ENCODE data around the gene ALKAL2.

ALKAL2 gene

DNA sequence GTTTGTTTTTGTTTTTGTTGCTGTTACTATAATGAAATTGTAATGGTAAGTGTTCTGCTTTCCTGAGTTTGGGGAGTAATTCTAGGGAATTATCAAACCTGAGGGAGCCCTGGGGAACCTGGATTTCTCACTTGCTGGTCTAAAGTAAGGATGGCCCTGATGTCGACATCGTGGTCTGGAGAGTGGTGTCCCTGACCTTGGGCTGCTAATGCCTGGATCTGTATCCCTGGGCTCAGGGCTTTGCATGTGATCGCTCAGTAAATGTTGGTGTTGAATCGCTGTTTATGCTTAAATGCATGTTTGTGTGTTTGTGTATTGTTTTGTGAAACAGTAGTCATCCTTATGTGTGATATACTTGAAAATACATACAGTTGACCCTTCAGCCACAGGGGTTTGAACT, 17.0 kb downstream of the ALKAL2 start:
- H3K36me3 ChIP-seq (ENCODE audit: control insufficient read depth in 4 of 4, insufficient read depth in 4 of 4, low read length in 3 of 4): peaks cover 5 to 42% (median 17%) of the 10 kb centered on the region in 4 experiments
- ChIA-PET POLR2A (no interaction called here), CTCF (interaction anchor here (2.3 kb wide), 1 partner anchor 15 kb away, joined by 12 read pairs; no protein-coding TSS in a partner anchor)
- H3K4me3 ChIP-seq (ENCODE audit: control insufficient read depth in 1 of 7, extremely low read depth in 1 of 7, insufficient read depth in 4 of 7, low read depth in 2 of 7, low read length in 6 of 7): no peak overlapping the region
- H3K27me3 ChIP-seq (replicated peaks in 2 of 5; ENCODE audit: control insufficient read depth in 4 of 5, insufficient read depth in 5 of 5, low read length in 4 of 5): no peaks in the 10 kb centered on the region
- no peak for DNase-seq
- H3K9me3 ChIP-seq (ENCODE audit: control extremely low read depth in 1 of 5, control insufficient read depth in 4 of 5, insufficient read depth in 2 of 5, low read depth in 1 of 5, low read length in 4 of 5): no peaks in the 10 kb centered on the region
- H3K27ac ChIP-seq (ENCODE audit: insufficient read depth in 1 of 2, low read depth in 1 of 2, low read length in 2 of 2, poor library complexity in 1 of 2, severe bottlenecking in 2 of 2): no peak overlapping the region
- peaks cover under 1 to 19% (median 9%) of the 10 kb centered on the region in 4 experiments for H3K4me1 ChIP-seq (ENCODE audit: control extremely low read depth in 1 of 4, control insufficient read depth in 4 of 4, insufficient read depth in 4 of 4, low read length in 3 of 4)
- 100% methylated on average over 1 of the region's 4 CpGs for WGBS (ENCODE audit: insufficient coverage)

DNA sequence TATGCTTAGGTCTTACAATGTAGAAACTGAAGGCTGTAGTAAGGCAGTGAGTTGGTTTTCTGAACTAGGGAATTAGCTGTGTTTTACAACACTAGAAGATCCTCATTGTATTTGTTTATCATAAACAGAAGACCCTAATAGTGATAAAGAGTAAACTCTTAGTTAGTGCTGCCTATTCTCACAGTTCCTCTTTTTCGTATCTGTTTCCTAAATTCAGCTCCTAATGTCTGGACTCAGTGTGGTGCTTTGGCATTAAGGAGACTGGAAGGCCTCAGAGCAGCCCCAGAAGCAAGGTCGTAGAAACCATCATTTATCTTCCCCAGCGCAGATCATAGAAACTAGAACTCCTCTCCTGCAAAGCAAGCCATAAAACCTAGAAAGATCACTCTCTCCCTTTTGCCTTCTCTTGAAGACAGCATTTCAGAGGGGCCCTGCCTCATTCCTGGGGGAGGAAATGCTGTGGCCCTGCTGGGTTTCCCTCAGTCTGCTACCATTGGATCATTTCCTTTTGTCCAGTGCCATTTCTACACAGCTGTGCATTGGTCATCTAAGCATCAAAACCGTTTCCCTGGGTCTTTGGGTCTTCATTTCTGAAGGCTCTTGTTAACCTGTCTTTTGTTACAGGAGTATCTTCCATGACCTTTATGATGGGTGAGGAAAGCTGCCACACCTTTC, 18.4 kb downstream of the ALKAL2 start:
- H3K27ac ChIP-seq (ENCODE audit: insufficient read depth in 1 of 2, low read depth in 1 of 2, low read length in 2 of 2, poor library complexity in 1 of 2, severe bottlenecking in 2 of 2): no peak overlapping the region
- peak in 2 of 3 donors; percentile 35 to 37 for DNase-seq
- 32% methylated on average over 4 of the region's 4 CpGs for WGBS (ENCODE audit: insufficient coverage)
- H3K27me3 ChIP-seq (replicated peaks in 2 of 5; ENCODE audit: control insufficient read depth in 4 of 5, insufficient read depth in 5 of 5, low read length in 4 of 5): no peaks in the 10 kb centered on the region
- H3K9me3 ChIP-seq (ENCODE audit: control extremely low read depth in 1 of 5, control insufficient read depth in 4 of 5, insufficient read depth in 2 of 5, low read depth in 1 of 5, low read length in 4 of 5): no peaks in the 10 kb centered on the region
- CTCF ChIA-PET: interaction anchor here (0.7 to 1.2 kb wide), 2 partner anchors 8 to 124 kb away, joined by 3 read pairs; no protein-coding TSS in a partner anchor
- POLR2A ChIA-PET: no interaction called here
- H3K36me3 ChIP-seq (ENCODE audit: control insufficient read depth in 4 of 4, insufficient read depth in 4 of 4, low read length in 3 of 4): peaks cover 5 to 36% (median 14%) of the 10 kb centered on the region in 4 experiments
- no peak overlapping the region for H3K4me3 ChIP-seq (ENCODE audit: control insufficient read depth in 1 of 7, extremely low read depth in 1 of 7, insufficient read depth in 4 of 7, low read depth in 2 of 7, low read length in 6 of 7)
- H3K4me1 ChIP-seq (ENCODE audit: control extremely low read depth in 1 of 4, control insufficient read depth in 4 of 4, insufficient read depth in 4 of 4, low read length in 3 of 4): peaks cover 5 to 29% (median 14%) of the 10 kb centered on the region in 4 experiments

DNA sequence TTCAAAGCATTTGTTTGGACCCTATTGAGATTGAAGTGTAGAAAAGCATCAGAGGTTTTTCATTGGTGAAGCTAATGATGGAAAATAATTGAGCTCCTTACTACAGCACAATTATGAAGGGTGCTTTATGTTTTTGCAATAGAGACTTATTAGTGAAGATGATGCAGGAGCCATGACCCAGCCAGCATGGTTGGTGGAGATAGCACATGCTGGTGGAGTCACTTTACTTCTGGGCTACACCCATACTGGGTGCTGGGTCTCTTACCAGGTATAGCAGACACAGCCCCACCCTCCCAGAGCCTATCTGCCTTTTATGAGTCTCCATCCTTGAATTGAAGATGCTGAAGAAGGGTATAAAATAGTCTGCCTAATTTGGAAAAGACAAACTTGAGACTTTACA, 19.6 kb downstream of the ALKAL2 start:
- ChIA-PET POLR2A (interaction anchor here (0.7 kb wide), 1 partner anchor 36 kb away, joined by 3 read pairs; no protein-coding TSS in a partner anchor), CTCF (no interaction called here)
- Histone ChIP-seq H3K4me3 (ENCODE audit: control insufficient read depth in 1 of 7, extremely low read depth in 1 of 7, insufficient read depth in 4 of 7, low read depth in 2 of 7, low read length in 6 of 7) (no peak overlapping the region), H3K27me3 (replicated peaks in 2 of 5; ENCODE audit: control insufficient read depth in 4 of 5, insufficient read depth in 5 of 5, low read length in 4 of 5) (no peaks in the 10 kb centered on the region), H3K27ac (ENCODE audit: insufficient read depth in 1 of 2, low read depth in 1 of 2, low read length in 2 of 2, poor library complexity in 1 of 2, severe bottlenecking in 2 of 2) (no peak overlapping the region), H3K36me3 (ENCODE audit: control insufficient read depth in 4 of 4, insufficient read depth in 4 of 4, low read length in 3 of 4) (peaks cover 4 to 29% (median 10%) of the 10 kb centered on the region in 4 experiments), H3K4me1 (ENCODE audit: control extremely low read depth in 1 of 4, control insufficient read depth in 4 of 4, insufficient read depth in 4 of 4, low read length in 3 of 4) (peaks cover 5 to 39% (median 22%) of the 10 kb centered on the region in 4 experiments), H3K9me3 (ENCODE audit: control extremely low read depth in 1 of 5, control insufficient read depth in 4 of 5, insufficient read depth in 2 of 5, low read depth in 1 of 5, low read length in 4 of 5) (no peaks in the 10 kb centered on the region)
- no peak for DNase-seq

DNA sequence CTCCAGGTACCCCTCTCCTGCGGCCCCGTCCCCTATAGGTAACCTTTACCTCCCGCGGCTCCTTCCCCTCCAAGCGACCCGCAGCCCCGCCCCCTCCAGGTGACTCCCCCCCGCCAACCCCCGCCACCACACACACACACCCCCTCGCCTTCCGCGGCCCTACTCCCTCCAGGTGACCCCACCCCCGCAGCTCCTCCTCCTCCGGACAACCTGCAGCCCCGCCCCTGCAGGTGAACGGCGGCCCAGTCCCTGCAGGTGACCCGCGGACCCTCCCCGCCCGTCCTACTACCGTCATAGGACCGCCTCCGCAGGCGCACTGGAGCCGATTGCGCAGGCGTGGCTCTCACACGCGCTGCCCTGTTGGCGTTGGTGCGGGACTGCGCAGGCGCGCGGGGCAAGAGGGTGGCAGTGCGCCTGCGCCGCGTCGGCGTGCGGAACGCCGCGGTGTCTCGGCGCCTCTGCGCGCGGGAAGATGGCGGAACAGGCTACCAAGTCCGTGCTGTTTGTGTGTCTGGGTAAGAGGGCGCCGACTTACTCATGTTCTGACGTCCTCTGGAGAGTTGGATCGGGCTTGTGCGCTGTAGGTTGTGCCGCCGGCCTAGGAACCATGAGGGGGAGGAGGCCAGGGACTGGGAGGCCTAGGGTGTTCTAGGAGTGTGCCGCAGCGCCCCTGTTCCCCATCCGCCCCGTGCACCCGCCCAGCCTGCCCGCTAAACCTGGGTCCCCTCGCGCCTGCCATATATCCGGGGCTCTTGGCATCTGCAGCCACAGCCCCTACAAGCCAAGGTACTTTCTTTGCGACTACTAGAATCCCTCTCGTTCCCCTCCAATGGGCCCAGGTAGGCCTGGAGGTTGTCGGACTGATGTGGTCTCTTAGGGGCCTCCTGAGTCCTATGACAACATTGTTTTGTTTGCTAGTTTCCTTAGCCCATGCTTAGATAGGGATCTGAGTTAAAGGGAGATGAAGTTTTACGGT, 23.1 kb downstream of the ALKAL2 start, which contains the start of gene ACP1:
TSS of gene ACP1 (plus strand) at position 455 of the 976 bp plus-strand sequence. CDS start at position 473, 18 bp downstream.
- POLR2A ChIA-PET: no interaction called here
- Histone ChIP-seq H3K36me3 (ENCODE audit: control insufficient read depth in 4 of 4, insufficient read depth in 4 of 4, low read length in 3 of 4) (peaks cover 0 to 12% (median 5%) of the 10 kb centered on the region in 4 experiments), H3K9me3 (ENCODE audit: control extremely low read depth in 1 of 5, control insufficient read depth in 4 of 5, insufficient read depth in 2 of 5, low read depth in 1 of 5, low read length in 4 of 5) (peaks cover 0 to 3% (median 0%) of the 10 kb centered on the region in 5 experiments), H3K27me3 (replicated peaks in 2 of 5; ENCODE audit: control insufficient read depth in 4 of 5, insufficient read depth in 5 of 5, low read length in 4 of 5) (no peaks in the 10 kb centered on the region), H3K4me1 (ENCODE audit: control extremely low read depth in 1 of 4, control insufficient read depth in 4 of 4, insufficient read depth in 4 of 4, low read length in 3 of 4) (peaks cover 5 to 39% (median 23%) of the 10 kb centered on the region in 4 experiments), H3K4me3 (ENCODE audit: control insufficient read depth in 1 of 7, extremely low read depth in 1 of 7, insufficient read depth in 4 of 7, low read depth in 2 of 7, low read length in 6 of 7) (peak within 1 kb of the TSS; percentile 38 to 93 (median 89)), H3K27ac (ENCODE audit: insufficient read depth in 1 of 2, low read depth in 1 of 2, low read length in 2 of 2, poor library complexity in 1 of 2, severe bottlenecking in 2 of 2) (peak within 1 kb of the TSS; percentile 85 to 91)
- under 1% methylated on average over 58 of the region's 73 CpGs for WGBS (ENCODE audit: insufficient coverage)
- DNase-seq: peak; percentile 94 to 97 (median 96)
- CTCF ChIA-PET: interaction anchor here (1.2 to 1.5 kb wide), 2 partner anchors 15 to 19 kb away, joined by 3 to 4 read pairs; no protein-coding TSS in a partner anchor

DNA sequence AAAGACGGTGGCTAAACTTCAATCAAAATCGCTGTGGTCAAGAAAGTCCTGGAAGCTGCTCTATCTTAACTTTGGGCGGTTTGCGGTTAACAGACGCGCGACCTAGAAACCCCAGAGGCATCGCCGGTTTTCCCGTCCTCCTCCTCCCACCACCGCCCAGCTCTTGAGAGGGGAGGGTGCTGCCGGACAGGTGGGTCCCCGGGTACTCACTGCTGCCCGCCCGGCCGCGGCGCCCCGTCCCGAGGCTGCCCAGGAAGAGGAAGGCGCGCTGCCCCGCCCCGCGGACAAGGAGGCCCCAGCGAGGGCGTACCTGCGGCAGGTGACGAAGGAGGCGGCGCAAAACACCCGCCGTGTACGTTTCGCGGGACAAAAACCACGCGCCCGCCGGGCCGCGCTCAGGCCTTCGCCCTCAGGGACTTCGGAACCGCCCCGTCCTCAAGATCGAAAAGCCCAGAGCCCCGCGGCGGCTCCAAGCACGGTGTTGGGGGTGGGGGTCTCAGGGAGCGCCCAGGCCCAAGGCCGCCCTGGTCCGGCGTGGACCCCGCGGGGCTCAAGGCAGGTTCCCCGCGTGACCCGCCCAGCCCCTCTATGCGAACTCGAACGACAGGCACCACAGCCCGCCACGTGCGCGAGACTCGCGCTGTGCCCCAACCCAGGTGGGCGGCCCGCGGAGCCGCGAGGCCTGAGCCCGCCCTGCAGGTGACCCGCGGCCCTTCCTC, 24.0 kb downstream of the ALKAL2 start, which contains the start of gene SH3YL1:
TSS of gene SH3YL1 (minus strand) at position 259 of the 719 bp plus-strand sequence. CDS start at position 211, 48 bp downstream.
- peak within 1 kb of the TSS; percentile 38 to 93 (median 89) for H3K4me3 ChIP-seq (ENCODE audit: control insufficient read depth in 1 of 7, extremely low read depth in 1 of 7, insufficient read depth in 4 of 7, low read depth in 2 of 7, low read length in 6 of 7)
- H3K27me3 ChIP-seq (replicated peaks in 2 of 5; ENCODE audit: control insufficient read depth in 4 of 5, insufficient read depth in 5 of 5, low read length in 4 of 5): no peaks in the 10 kb centered on the region
- peak in 2 of 3 donors; percentile 51 to 56 for DNase-seq
- peaks cover 5 to 30% (median 21%) of the 10 kb centered on the region in 4 experiments for H3K4me1 ChIP-seq (ENCODE audit: control extremely low read depth in 1 of 4, control insufficient read depth in 4 of 4, insufficient read depth in 4 of 4, low read length in 3 of 4)
- CTCF ChIA-PET: no interaction called here
- 0% methylated on average over 65 of the region's 77 CpGs for WGBS (ENCODE audit: insufficient coverage)
- POLR2A ChIA-PET: no interaction called here
- H3K27ac ChIP-seq (ENCODE audit: insufficient read depth in 1 of 2, low read depth in 1 of 2, low read length in 2 of 2, poor library complexity in 1 of 2, severe bottlenecking in 2 of 2): peak within 1 kb of the TSS; percentile 85 to 91
- H3K9me3 ChIP-seq (ENCODE audit: control extremely low read depth in 1 of 5, control insufficient read depth in 4 of 5, insufficient read depth in 2 of 5, low read depth in 1 of 5, low read length in 4 of 5): peaks cover 0 to 5% (median 0%) of the 10 kb centered on the region in 5 experiments
- peaks cover 0 to 13% (median 4%) of the 10 kb centered on the region in 4 experiments for H3K36me3 ChIP-seq (ENCODE audit: control insufficient read depth in 4 of 4, insufficient read depth in 4 of 4, low read length in 3 of 4)

DNA sequence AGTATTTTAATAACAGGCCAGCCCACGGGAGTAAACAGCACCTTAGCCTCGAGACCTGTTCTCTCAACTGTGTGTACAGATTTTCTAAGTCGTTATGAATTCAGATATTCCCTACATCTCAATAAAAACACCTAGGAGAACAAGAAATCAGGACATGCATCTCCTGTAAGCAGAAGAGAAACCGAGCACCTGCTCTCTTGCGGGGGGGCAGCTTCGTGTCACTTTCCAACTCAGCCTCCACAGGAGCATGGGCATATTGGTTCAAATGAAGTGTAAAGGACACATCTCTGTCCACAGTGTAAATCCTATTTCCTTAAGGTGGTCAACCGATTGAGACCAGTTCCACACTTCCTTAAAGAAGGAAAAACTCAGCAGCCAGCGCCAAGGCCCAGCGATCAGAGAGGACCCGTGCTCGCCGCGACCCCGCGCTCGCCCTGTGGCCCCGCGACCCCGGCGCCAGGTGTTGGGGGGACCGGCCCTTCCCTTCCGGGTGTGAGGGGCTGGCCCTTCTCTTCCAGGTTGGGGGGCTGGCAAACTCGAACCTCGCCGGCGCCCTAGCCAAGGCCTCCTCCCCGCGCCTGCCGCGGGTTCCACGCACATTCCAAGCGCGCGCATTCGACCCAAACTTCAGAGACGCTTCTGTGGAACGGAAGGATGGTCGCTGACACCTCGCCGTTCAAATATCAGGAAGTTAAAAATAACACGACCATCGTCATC, 24.7 kb downstream of the ALKAL2 start:
- Histone ChIP-seq H3K9me3 (ENCODE audit: control extremely low read depth in 1 of 5, control insufficient read depth in 4 of 5, insufficient read depth in 2 of 5, low read depth in 1 of 5, low read length in 4 of 5) (peaks cover 0 to 11% (median 3%) of the 10 kb centered on the region in 5 experiments), H3K27ac (ENCODE audit: insufficient read depth in 1 of 2, low read depth in 1 of 2, low read length in 2 of 2, poor library complexity in 1 of 2, severe bottlenecking in 2 of 2) (no peak overlapping the region), H3K36me3 (ENCODE audit: control insufficient read depth in 4 of 4, insufficient read depth in 4 of 4, low read length in 3 of 4) (peaks cover 0 to 18% (median 6%) of the 10 kb centered on the region in 4 experiments), H3K4me1 (ENCODE audit: control extremely low read depth in 1 of 4, control insufficient read depth in 4 of 4, insufficient read depth in 4 of 4, low read length in 3 of 4) (peaks cover 5 to 28% (median 21%) of the 10 kb centered on the region in 4 experiments), H3K4me3 (ENCODE audit: control insufficient read depth in 1 of 7, extremely low read depth in 1 of 7, insufficient read depth in 4 of 7, low read depth in 2 of 7, low read length in 6 of 7) (peak overlapping the region in 6 of 7 experiments; percentile 38 to 93 (median 70)), H3K27me3 (replicated peaks in 2 of 5; ENCODE audit: control insufficient read depth in 4 of 5, insufficient read depth in 5 of 5, low read length in 4 of 5) (no peaks in the 10 kb centered on the region)
- POLR2A ChIA-PET: no interaction called here
- CTCF ChIA-PET: interaction anchor here (1.5 kb wide), 1 partner anchor 24 kb away, joined by 4 read pairs; the partner anchor contains the start of gene ALKAL2
- 59% methylated on average over 38 of the region's 42 CpGs for WGBS (ENCODE audit: insufficient coverage)
- no peak for DNase-seq

Data from common myeloid progenitor, CD34-positive (primary cell).